Transverse colon (tissue), 4 donors: ENCODE results near the gene OTOS. TPM values are rescaled to one million over a fixed set of nuclear protein-coding genes. Genes with fewer than 3 reads are reported as not detected.

Source experiments
- DNase-seq: peaks from one replicate; pipeline ENCODE4 v3.0.0-alpha.2; 2019
- H3K27ac ChIP-seq, 4 donors: fragments of 200-600 bp; sonication (generic); 2 replicates each; pipeline ENCODE4 v1.5.1; 2016 to 2018; ENCODE audit warnings: inconsistent platforms in 4 of 4
- H3K27me3 ChIP-seq: fragments of 200-600 bp; sonication (generic); 2 replicates; pipeline ENCODE4 v1.5.1; 2017; ENCODE audit warnings: inconsistent platforms
- H3K36me3 ChIP-seq, 4 donors: fragments of 200-600 bp; sonication (generic); 2 replicates each; pipeline ENCODE4 v1.5.1; 2017 to 2019; ENCODE audit warnings: inconsistent platforms in 4 of 4
- H3K4me1 ChIP-seq, 4 donors: fragments of 200-600 bp; sonication (generic); 2 replicates each; pipeline ENCODE4 v1.5.1; 2017 to 2020; ENCODE audit warnings: inconsistent platforms in 4 of 4
- H3K4me3 ChIP-seq, 4 donors: fragments of 200-600 bp; sonication (generic); 1 replicate in 1 of 4; 2 replicates in 3 of 4; pipeline versions ENCODE4 v1.5.1 to v1.6.1; 2017 to 2019; ENCODE audit warnings: inconsistent platforms in 4 of 4
- H3K9me3 ChIP-seq, 2 donors: fragments of 200-600 bp; sonication (generic); 2 replicates each; pipeline ENCODE4 v1.5.1; 2017 to 2019; ENCODE audit warnings: inconsistent platforms in 2 of 2
- CTCF ChIP-seq, 5 experiments: fragments of 200-600 bp in 3 of 5; fragments of 450-650 bp in 2 of 5; sonication (generic) in 3 of 5; IDR thresholded peaks; 1 replicate in 2 of 5; 2 replicates in 3 of 5; pipeline ENCODE4 v1.5.1; 2016 to 2017; ENCODE audit warnings: antibody characterized with exemption in 5 of 5, inconsistent platforms in 3 of 5, mild to moderate bottlenecking in 2 of 5, moderate library complexity in 1 of 5
- EP300 ChIP-seq: sonication (generic); formaldehyde crosslinking; IDR thresholded peaks from one replicate; pipeline ENCODE4 v1.6.1; 2017; ENCODE audit warnings: antibody characterized with exemption, low read depth
- POLR2A ChIP-seq: fragments of 450-650 bp; IDR thresholded peaks from one replicate; pipeline ENCODE4 v1.6.1; 2016; ENCODE audit warnings: antibody characterized with exemption, mild to moderate bottlenecking, moderate library complexity
- POLR2AphosphoS5 ChIP-seq, 3 donors: sonication (generic); formaldehyde crosslinking; IDR thresholded peaks; one replicate each; pipeline ENCODE4 v1.6.1; 2016; ENCODE audit warnings: antibody characterized with exemption in 3 of 3
- whole genome bisulfite sequencing, 2 donors: methylation state at CpG; one replicate each; pipeline ENCODE4 v1.1.5; 2018; ENCODE audit warnings: low coverage in 1 of 2; 5-methylcytosine and 5-hydroxymethylcytosine counted together
- in situ Hi-C, 4 donors: fragments of 200-750 bp; cut with MboI; loops; one replicate each; pipeline versions ENCODE4 v1.15.0 to v1.15.1; 2017; ENCODE audit warnings: low sequenced_read_pairs in 3 of 4, low pct_ligation_motif_present in 1 of 4, low pct_unique_long_range_greater_than_20kb in 1 of 4
- intact Hi-C: fragments of 100-400 bp; cut with DNase I; formaldehyde crosslinking; loops from one replicate; pipeline ENCODE4 v1.15.1; 2023; ENCODE audit warnings: low total_unique reads
- total RNA-seq, 4 donors: library from RNA; depleted of rRNA; stranded (reverse); fragments of >200 nt; gene quantifications; one replicate each; pipeline ENCODE4 v1.1.0, GENCODE V29; 2016

Gene OTOS
- total RNA-seq, 4 donors from 2014 or later: not detected

GRCh38 chr2:240095556-240096523 is 44.6 kb downstream of the OTOS start:
- 20% methylated on average over 38 of the region's 43 CpGs; no CpG with 5 or more reads in 1 of the 2 donors for WGBS, 2 donors

GRCh38 chr2:240089306-240089705 is 51.2 kb downstream of the OTOS start:
- in situ Hi-C loops: no loop called here
- Histone ChIP-seq H3K27ac (no peak overlapping the region), H3K27me3 (peaks cover 28% of the 10 kb centered on the region), H3K9me3 (peaks cover 16 to 17% of the 10 kb centered on the region in 2 donors), H3K36me3 (no peaks in the 10 kb centered on the region), H3K4me3 (no peak overlapping the region), H3K4me1 (no peaks in the 10 kb centered on the region)
- DNase-seq: no peak
- intact Hi-C loops: loop anchor here (5.0 kb wide), 1 partner anchor 1602 kb away; no protein-coding TSS in a partner anchor
- TF ChIP-seq CTCF (IDR thresholded peaks at IDR 0.05) (no peak), EP300 (no peak), POLR2A (no peak), POLR2AphosphoS5 (IDR thresholded peaks at IDR 0.05) (no peak)
- WGBS, 2 donors: 54 to 77% methylated on average over 3 to 5 of the region's 5 CpGs

More at GRCh38 chr2:240095556-240096523, 44.6 kb downstream of the OTOS start:
- Histone ChIP-seq H3K4me3 (no peak overlapping the region), H3K4me1 (no peaks in the 10 kb centered on the region), H3K9me3 (no peaks in the 10 kb centered on the region), H3K27me3 (peaks cover 84% of the 10 kb centered on the region), H3K27ac (no peak overlapping the region), H3K36me3 (no peaks in the 10 kb centered on the region)
- TF ChIP-seq POLR2AphosphoS5 (IDR thresholded peaks at IDR 0.05) (no peak), POLR2A (no peak), CTCF (IDR thresholded peaks at IDR 0.05) (no peak), EP300 (no peak)
- intact Hi-C loops: no loop called here
- in situ Hi-C loops: no loop called here
- DNase-seq: no peak

Other genes starting within 250 kb of the OTOS start
- 100 to 1,000 TPM in 3 of 4 donors, 10 to 100 TPM in 1; 86.8 to 227 (median 157) TPM for gene NDUFA10, start 115.3 kb downstream of the OTOS start, total RNA-seq
- not detected for gene OR6B2, start 110.2 kb downstream of the OTOS start, total RNA-seq
- not detected for gene OR6B3, start 87.1 kb downstream of the OTOS start, total RNA-seq
- 100 to 1,000 TPM in 1 of 4 donors, 10 to 100 TPM in 3; 13.1 to 124 (median 72.1) TPM for gene COPS9, start 4.4 kb downstream of the OTOS start, total RNA-seq